Fibroblast of skin of scalp (primary cell): ENCODE measurements around the gene TGFBR3.
A peak's percentile ranks its signal among the peaks of the same experiment; 100 is the strongest.

ENCODE experiments used
- DNase-seq: peaks from one replicate; pipeline ENCODE4 v3.0.0-alpha.2; 2013

Gene TGFBR3

GRCh38 chr1:91826248-91826647, 59.7 kb downstream of the TGFBR3 start:
- no peak for DNase-seq

- DNase-seq, result no peak
These were observed 64.7 kb downstream of the TGFBR3 start for GRCh38 chr1:91821126-91821868.

DNA sequence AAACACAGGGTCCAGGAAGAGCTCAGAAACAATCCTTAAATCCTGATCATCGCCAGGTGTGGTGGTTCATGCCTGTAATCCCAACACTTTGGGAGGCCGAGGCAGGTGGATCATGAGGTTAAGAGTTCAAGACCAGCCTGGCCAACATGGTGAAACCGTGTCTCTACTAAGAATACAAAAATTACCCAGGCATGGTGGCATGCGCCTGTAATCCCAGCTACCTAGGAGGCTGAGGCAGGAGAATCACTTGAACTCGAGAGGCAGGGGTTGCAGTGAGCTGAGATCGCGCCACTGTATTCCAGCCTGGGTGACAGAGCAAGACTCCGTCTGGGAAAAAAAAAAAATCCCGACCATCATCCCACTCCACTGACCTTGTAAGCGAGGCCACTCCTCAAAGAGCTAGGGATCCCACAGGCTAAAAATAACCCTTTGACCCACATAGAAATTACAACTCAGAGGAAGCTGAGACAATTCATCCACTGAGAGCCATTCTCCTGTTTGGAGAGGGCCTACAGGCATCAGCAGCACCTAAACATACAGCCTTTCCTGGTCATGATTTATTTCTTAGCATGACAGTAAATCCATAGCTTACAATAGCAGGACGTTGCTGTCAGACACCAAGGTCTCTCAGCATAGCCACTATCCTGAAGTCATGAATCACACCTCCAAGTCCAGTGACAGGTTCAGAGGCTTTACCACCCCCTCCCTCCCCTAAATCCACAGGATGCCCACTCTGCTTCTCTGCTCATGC, 66.7 kb downstream of the TGFBR3 start:
- DNase-seq, result no peak

GRCh38 chr1:91818713-91818975, 67.3 kb downstream of the TGFBR3 start:
- no peak for DNase-seq

DNA sequence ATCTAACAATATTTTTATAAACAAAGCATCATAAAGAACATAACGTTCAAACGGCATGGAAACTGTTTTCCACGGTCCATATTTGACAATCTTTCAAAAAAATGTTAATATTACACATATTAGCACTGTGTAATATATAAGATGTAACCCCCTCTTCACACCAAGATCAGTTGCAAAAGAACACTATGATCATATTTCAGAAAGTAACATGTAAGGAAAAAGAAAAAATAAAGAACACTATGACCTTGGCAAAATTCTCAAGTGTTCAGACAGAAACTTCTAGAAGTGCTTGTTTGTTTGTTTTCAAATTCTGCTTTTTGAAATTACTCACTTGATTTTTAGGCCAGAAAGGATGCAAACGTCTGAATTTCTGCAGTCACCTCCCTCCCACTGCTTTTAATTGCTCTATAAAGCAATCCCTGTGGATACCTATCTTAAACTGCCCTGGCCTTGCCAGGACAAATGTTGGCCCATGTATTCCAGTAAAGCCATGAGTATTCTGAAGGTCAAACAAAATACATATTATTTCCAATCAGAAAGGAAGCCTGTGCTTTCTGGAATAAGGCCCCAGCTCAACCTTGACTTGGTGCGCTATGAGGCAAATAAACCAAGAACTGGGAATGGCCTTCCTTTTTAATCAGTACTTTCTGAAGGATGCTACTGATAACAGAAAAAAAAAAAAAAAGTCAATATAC, 68.6 kb downstream of the TGFBR3 start:
- DNase-seq, result no peak

- no peak for DNase-seq
These were observed 69.9 kb downstream of the TGFBR3 start for GRCh38 chr1:91816031-91816430.

GRCh38 chr1:91814448-91814847, 71.5 kb downstream of the TGFBR3 start:
- DNase-seq, result no peak

GRCh38 chr1:91813813-91814212, 72.1 kb downstream of the TGFBR3 start:
- DNase-seq, result no peak

DNA sequence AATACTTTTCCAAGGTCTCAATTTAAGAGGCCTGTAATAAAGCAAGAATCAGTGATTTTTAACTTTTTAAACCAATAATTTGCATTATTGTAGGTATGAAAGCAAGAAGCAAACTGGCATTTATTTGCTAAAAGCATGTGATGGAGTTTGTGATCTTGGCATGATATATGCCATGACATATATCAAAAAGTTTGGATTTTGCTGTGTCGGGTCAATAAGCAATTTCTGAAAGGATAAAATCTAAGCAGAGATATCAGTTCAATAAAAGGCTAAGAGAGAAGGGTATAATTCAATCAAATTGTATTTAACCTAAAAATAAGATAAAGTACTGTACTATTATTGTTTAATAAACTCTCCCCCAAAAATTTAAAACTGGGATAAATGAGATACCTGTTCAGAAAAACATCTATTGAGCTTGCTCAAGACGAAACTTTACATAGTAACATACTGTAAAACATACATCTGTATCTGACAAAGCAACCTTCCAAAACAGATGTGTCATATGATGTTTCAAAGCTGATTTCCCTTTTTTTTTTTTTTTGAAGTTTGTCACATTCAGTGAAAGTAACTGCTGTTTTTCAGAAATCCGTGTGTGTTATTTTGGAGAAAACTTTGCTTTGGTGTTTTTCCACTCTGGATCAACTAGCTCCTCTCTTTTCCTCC, 74.5 kb downstream of the TGFBR3 start:
- no peak for DNase-seq

GRCh38 chr1:91809317-91809716, 76.6 kb downstream of the TGFBR3 start:
- DNase-seq, result peak; percentile 34

GRCh38 chr1:91807921-91808620, 77.9 kb downstream of the TGFBR3 start:
- no peak for DNase-seq

DNA sequence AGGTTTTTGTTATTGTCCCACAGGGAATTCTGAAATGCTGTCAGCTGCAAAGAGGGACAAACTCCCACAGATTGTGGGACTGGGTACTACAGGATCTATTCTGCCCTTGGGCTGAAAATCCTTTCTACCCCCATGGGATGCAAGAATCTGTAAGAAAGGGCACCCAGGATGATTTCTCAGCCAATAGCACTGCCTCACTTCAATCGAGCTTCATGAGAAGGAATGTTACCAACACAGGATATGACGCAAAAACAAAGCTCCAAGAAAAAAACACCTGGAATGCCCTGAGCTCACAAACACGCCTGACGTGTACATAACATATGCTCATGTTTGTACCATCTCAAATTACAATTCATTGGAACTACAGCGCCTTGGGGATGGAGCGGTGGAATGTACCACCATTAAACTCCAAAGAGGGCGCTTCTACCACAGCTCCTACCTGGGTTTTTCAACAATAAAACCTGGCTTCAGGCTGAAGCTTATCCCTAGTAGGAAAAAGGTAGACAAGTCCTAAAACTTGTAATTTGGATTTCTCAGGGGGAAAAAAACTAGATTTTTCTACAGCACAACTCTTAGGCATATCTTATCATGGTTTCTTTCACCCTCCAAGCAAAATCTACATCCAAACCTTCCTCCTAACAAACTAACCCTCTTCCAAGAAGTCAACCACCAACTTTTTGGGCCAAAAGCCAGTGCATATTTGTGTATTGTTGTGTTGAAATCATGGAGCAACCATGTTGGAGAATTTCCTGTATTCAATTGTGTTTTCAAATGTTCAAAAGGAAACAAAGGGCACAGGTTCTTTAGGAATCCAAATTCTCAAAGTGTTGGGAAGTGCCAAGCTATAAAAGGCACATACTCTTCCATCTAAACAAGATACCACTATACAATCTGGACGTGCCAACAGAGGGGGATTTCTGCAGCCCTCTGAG, 78.9 kb downstream of the TGFBR3 start:
- DNase-seq, result peak; percentile 71

- DNase-seq, result peak; percentile 78
These were observed 79.7 kb downstream of the TGFBR3 start for GRCh38 chr1:91806181-91806768.

GRCh38 chr1:91805311-91805801, 80.6 kb downstream of the TGFBR3 start:
- DNase-seq, result no peak

DNA sequence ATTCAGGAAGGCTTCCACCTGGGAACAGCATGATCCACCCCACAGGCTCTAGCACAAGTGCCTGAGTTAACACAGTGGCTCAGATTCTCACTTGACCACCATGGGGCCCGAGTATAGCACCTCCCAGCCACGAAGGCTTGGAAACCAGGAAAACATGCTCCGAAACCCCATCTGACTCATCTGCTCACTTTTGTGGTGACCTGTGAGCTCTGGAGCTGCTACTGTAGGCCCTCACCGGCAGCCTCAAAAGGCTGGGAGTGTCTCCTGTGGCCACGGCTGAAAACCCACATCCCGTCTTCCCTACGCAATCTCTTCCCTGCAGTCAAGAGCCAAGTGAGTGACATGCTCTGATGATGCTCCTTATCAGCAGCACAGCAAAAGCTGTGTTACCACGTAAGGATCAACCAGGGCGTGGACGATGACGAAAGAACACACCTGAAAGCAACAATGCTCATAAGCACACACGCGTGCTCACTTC, 81.4 kb downstream of the TGFBR3 start:
- peak; percentile 41 for DNase-seq

DNA sequence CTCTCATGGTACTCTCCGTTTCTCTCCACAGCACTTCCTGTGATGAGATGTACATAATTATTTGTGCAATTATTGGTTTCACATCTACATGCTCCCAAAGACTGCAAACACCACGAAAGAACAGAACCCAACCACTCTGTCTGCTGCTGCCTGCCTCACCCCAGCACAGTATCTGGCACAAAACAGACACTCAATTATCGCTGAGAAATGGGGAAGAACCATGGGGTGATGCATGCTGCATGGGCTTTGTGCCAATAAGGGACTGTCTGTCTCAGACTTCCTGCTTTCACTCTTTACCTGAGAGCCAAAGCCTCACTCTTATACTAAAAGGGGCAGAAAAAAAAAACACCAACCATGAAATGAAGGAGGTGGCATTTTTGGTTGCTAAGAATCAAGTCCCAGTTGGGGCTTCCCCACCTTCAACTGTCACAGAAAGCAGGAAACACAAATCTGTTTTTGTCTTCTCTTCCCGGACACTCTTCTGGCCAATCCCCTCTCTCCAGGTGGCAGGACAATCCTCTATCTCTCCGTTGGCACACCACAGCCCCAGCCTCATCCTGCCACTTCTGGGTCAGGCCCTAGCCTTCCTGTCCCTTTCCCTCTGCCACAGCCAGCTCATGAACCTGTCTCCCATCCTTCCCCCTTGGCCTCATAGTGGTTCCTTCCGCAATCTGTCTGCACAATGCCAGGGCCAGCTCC, 82.0 kb downstream of the TGFBR3 start:
- no peak for DNase-seq

- DNase-seq, result no peak
These were observed 82.8 kb downstream of the TGFBR3 start for GRCh38 chr1:91803123-91803522.

DNA sequence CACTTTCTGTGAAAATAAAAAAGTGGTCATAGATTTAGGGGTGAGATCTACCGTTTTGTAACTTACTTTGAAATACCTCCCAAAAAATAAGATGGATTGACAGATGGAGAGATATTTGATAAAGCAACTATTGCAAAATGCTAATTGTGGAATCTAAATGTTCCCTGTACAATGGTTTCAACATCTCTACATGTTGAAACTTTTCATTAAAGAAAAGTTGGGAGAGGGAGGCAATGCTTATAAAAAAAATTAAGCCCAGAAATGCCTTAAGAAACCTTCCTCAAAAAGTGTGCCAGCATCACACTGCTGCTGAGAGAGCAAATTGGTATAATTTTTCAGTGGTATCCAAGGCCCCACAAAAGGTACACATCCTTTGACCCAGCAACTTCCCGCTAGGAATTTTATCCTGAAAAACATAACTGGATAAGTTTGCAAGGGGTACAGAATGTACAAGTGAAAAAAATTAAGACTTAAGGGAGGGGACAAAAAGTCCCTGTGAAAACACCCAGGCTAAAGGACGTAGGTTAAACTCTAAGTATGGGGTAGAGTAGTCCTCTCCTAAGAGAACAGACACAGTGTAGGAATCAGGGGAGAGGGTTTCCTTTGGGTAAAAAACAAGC, 84.3 kb downstream of the TGFBR3 start:
- no peak for DNase-seq

DNA sequence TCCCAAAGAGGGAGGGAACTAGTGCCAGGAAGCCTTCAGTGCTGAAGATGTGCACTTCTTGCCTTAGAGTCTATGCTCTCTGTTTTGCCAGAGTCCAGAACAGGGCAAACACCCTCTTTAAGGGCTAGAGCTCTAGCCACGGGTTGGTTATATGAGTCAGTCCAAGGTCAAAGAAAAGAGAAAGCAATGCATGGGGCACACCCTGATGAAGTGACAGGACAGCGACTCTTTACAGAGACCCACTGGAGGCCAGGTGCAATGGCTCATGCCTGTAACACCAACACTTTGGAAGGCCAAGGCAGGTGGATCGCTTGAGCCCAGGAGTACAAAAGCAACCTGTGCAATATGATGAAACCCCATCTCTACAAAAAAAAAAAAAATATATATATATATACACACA, 86.1 kb downstream of the TGFBR3 start:
- no peak for DNase-seq

GRCh38 chr1:91799159-91799558, 86.8 kb downstream of the TGFBR3 start:
- DNase-seq, result no peak
